SU-DHL-6 (cell line): Measurements from ENCODE around the gene UBE2D3.

Experiments
- CTCF ChIP-seq: fragments of 200-600 bp; sonication (generic); IDR thresholded peaks from one replicate; pipeline ENCODE4 v1.5.1; 2017; ENCODE audit warnings: antibody characterized with exemption, mild to moderate bottlenecking, low read length, moderate library complexity; ENCODE audit not compliant: insufficient read depth, poor library complexity, severe bottlenecking
- EZH2phosphoT487 ChIP-seq: fragments of 200-600 bp; sonication (generic), shearing (Covaris generic); conservative IDR thresholded peaks from 2 replicates; pipeline ENCODE4 v1.6.1; 2018; ENCODE audit warnings: mild to moderate bottlenecking, antibody characterized with exemption, low read length, moderate library complexity, mixed read lengths

- TF ChIP-seq CTCF = no peak
- no peak for TF ChIP-seq EZH2phosphoT487
Measured at GRCh38 chr4:102868153-102868780, 40.9 kb upstream of the UBE2D3 start.
